Spleen (tissue), 11 donors: ENCODE results near the gene TNFAIP6. TPM values are rescaled to one million over a fixed set of nuclear protein-coding genes. Genes with fewer than 3 reads are reported as not detected.
"Not testable (repeated sequence)": the region's sequence is repeated elsewhere in the genome, so short reads cannot be mapped to it uniquely, and the experiment has no call there.

Experiments used
- DNase-seq: peaks from one replicate; pipeline ENCODE4 v3.0.0-alpha.2; 2020
- H3K27ac ChIP-seq, 8 donors: fragments of 200-600 bp; sonication (generic) in 7 of 8; 1 replicate in 4 of 8; 2 replicates in 4 of 8; pipeline versions ENCODE4 v1.5.0 to v1.8.0; 2016 to 2021; ENCODE audit warnings: inconsistent platforms in 4 of 8, mild to moderate bottlenecking in 4 of 8, moderate library complexity in 1 of 8
- H3K27me3 ChIP-seq, 7 donors: fragments of 200-600 bp; sonication (generic) in 6 of 7; replicated peaks in 1 of 7; 1 replicate in 4 of 7; 2 replicates in 3 of 7; pipeline versions ENCODE4 v1.5.0 to v1.8.0; 2016 to 2021; ENCODE audit warnings: inconsistent platforms in 3 of 7, mild to moderate bottlenecking in 1 of 7
- H3K36me3 ChIP-seq, 6 donors: fragments of 200-600 bp; sonication (generic) in 5 of 6; 1 replicate in 4 of 6; 2 replicates in 2 of 6; pipeline versions ENCODE4 v1.5.0 to v1.8.0; 2016 to 2021; ENCODE audit warnings: inconsistent platforms in 2 of 6
- H3K4me1 ChIP-seq, 6 donors: fragments of 200-600 bp; sonication (generic) in 5 of 6; 1 replicate in 3 of 6; 2 replicates in 3 of 6; pipeline versions ENCODE4 v1.5.0 to v1.8.0; 2016 to 2021; ENCODE audit warnings: inconsistent platforms in 3 of 6
- H3K4me3 ChIP-seq, 8 donors: fragments of 200-600 bp; sonication (generic) in 7 of 8; 1 replicate in 4 of 8; 2 replicates in 4 of 8; pipeline versions ENCODE4 v1.5.0 to v1.8.0; 2016 to 2021; ENCODE audit warnings: inconsistent platforms in 4 of 8, mild to moderate bottlenecking in 4 of 8, moderate library complexity in 2 of 8
- H3K9me3 ChIP-seq, 8 donors: fragments of 200-600 bp; sonication (generic) in 7 of 8; 1 replicate in 4 of 8; 2 replicates in 4 of 8; pipeline versions ENCODE4 v1.5.0 to v1.8.0; 2016 to 2021; ENCODE audit warnings: inconsistent platforms in 4 of 8
- CTCF ChIP-seq, 11 experiments: fragments of 200-600 bp in 7 of 11; fragments of 450-650 bp in 4 of 11; sonication (generic) in 4 of 11; IDR thresholded peaks in 8 of 11; conservative IDR thresholded peaks in 3 of 11; 1 replicate in 7 of 11; 2 replicates in 4 of 11; pipeline versions ENCODE4 v1.4.0 to v1.8.0; 2016 to 2021; ENCODE audit warnings: antibody characterized with exemption in 11 of 11, inconsistent platforms in 4 of 11, mild to moderate bottlenecking in 1 of 11
- POLR2A ChIP-seq, 3 donors: fragments of 450-650 bp; IDR thresholded peaks; one replicate each; pipeline ENCODE4 v1.5.1; 2017; ENCODE audit warnings: antibody characterized with exemption in 3 of 3, mild to moderate bottlenecking in 1 of 3
- POLR2AphosphoS5 ChIP-seq, 3 donors: sonication (generic); formaldehyde crosslinking; IDR thresholded peaks; one replicate each; pipeline ENCODE4 v1.5.1; 2017; ENCODE audit warnings: antibody characterized with exemption in 3 of 3
- WGBS, 5 donors: extraction: QIAGEN DNeasy Blood & Tissue Kit in 3 of 5; methylation state at CpG; one replicate each; pipeline versions ENCODE4 v1.1.5 to v1.1.7; 2013 to 2018; 5-methylcytosine and 5-hydroxymethylcytosine counted together
- intact Hi-C: fragments of 100-400 bp; cut with DNase I; formaldehyde crosslinking; loops from one replicate; pipeline ENCODE4 v1.15.0; 2023; ENCODE audit warnings: low total_unique reads
- microRNA-seq, 3 donors: library from miRNA; unstranded; fragments of <30 nt; microRNA quantifications; one replicate each; pipeline versions ENCODE4 to v1.1.0, GENCODE V29; 2019 to 2020
- polyA plus RNA-seq, 3 donors: library from polyadenylated mRNA; stranded (reverse); fragments of 200-250 nt; gene quantifications; one replicate each; pipeline ENCODE4 v1.2.1, GENCODE V29; 2013
- small RNA-seq, 4 donors: library from RNA; depleted of rRNA; stranded (forward); fragments of <200 nt; gene quantifications; one replicate each; pipeline ENCODE3, GENCODE V24; 2016
- total RNA-seq, 7 donors: library from RNA; depleted of rRNA in 3 of 7; stranded (reverse); fragments of >200 nt in 3 of 7; fragmentation: NEBNext Ultra II Directional in 4 of 7; extraction: Animal tissue kit (Norgen Biotek cat#: 25700) in 4 of 7; gene quantifications; one replicate each; pipeline versions ENCODE4 v1.1.0 to v1.2.1, GENCODE V29; 2016 to 2021
- donor health status: healthy with polysubstance abuse.
- donor health status: DM: no; HTN: no; CAD: no; lungs with moderate emphysema.
- donor health status: DM: no; HTN: no; CAD: no.
- donor health status: Bipolar disorder and iron deficiency.
- donor health status: healthy.
- donor health status: DM: no; HTN: no; CAD: no.
- donor health status: DM: yes; HTN: yes; CAD: no.

Gene TNFAIP6
- total and polyA plus RNA-seq, 10 donors = 0.46 to 19.7 (median 4.1) TPM

GRCh38 chr2:151417650-151418049, 60.3 kb downstream of the TNFAIP6 start:
- H3K4me3 ChIP-seq = no peak overlapping the region
- 91 to 96% (median 94%) methylated on average over 3 of the region's 3 CpGs for WGBS, 5 donors
- DNase-seq = no peak
- H3K9me3 ChIP-seq = no peaks in the 10 kb centered on the region
- H3K27me3 ChIP-seq = no peaks in the 10 kb centered on the region
- intact Hi-C loops = loop anchor here (10.0 kb wide), 1 partner anchor 133 kb away; the partner anchor contains the start of gene NMI
- H3K36me3 ChIP-seq = peaks cover 2 to 100% (median 66%) of the 10 kb centered on the region in 6 donors
- TF ChIP-seq POLR2AphosphoS5 (IDR thresholded peaks at IDR 0.05) = no peak
- TF ChIP-seq CTCF (IDR thresholded peaks at IDR 0.05 in 8 of 11, conservative IDR thresholded peaks at IDR 0.05 in 3 of 11) = no peak
- TF ChIP-seq POLR2A (IDR thresholded peaks at IDR 0.05) = no peak
- no peak overlapping the region for H3K27ac ChIP-seq
- H3K4me1 ChIP-seq = peaks cover 0 to 30% (median 3%) of the 10 kb centered on the region in 6 donors

GRCh38 chr2:151421681-151422080, 64.3 kb downstream of the TNFAIP6 start:
- Histone ChIP-seq H3K4me1 (peaks cover 0 to 24% (median 0%) of the 10 kb centered on the region in 6 donors), H3K36me3 (peaks cover 2 to 100% (median 70%) of the 10 kb centered on the region in 6 donors)
- H3K27me3 ChIP-seq, H3K4me3 ChIP-seq, H3K27ac ChIP-seq, intact Hi-C loops, DNase-seq, H3K9me3 ChIP-seq: not testable (repeated sequence)
- WGBS, 5 donors = 89 to 97% (median 93%) methylated on average over 12 of the region's 12 CpGs

- H3K27ac ChIP-seq = no peak overlapping the region
- no peaks in the 10 kb centered on the region for H3K27me3 ChIP-seq
- intact Hi-C loops = no loop called here
- no peaks in the 10 kb centered on the region for H3K9me3 ChIP-seq
- no peak for DNase-seq
- H3K4me3 ChIP-seq = no peak overlapping the region
- peaks cover 2 to 99% (median 60%) of the 10 kb centered on the region in 6 donors for H3K36me3 ChIP-seq
- WGBS, 5 donors = 67 to 83% (median 81%) methylated on average over 3 of the region's 3 CpGs
- H3K4me1 ChIP-seq = peaks cover 0 to 24% (median 0%) of the 10 kb centered on the region in 6 donors
- no peak for TF ChIP-seq POLR2AphosphoS5 (IDR thresholded peaks at IDR 0.05)
- no peak for TF ChIP-seq POLR2A (IDR thresholded peaks at IDR 0.05)
- no peak for TF ChIP-seq CTCF (IDR thresholded peaks at IDR 0.05 in 8 of 11, conservative IDR thresholded peaks at IDR 0.05 in 3 of 11)
Observed at GRCh38 chr2:151422917-151423439, 65.6 kb downstream of the TNFAIP6 start.

GRCh38 chr2:151423760-151424159, 66.4 kb downstream of the TNFAIP6 start:
- Histone ChIP-seq H3K4me1 (peaks cover 0 to 24% (median 0%) of the 10 kb centered on the region in 6 donors), H3K27me3 (no peaks in the 10 kb centered on the region), H3K36me3 (peaks cover 2 to 98% (median 59%) of the 10 kb centered on the region in 6 donors), H3K9me3 (no peaks in the 10 kb centered on the region), H3K4me3 (no peak overlapping the region), H3K27ac (no peak overlapping the region)
- intact Hi-C loops = no loop called here
- TF ChIP-seq CTCF (IDR thresholded peaks at IDR 0.05 in 8 of 11, conservative IDR thresholded peaks at IDR 0.05 in 3 of 11) (no peak), POLR2A (IDR thresholded peaks at IDR 0.05) (no peak), POLR2AphosphoS5 (IDR thresholded peaks at IDR 0.05) (no peak)
- DNase-seq = no peak
- WGBS, 5 donors = 80 to 89% (median 86%) methylated on average over 3 of the region's 3 CpGs

Small RNA genes within 50 kb of the gene (microRNA-seq; reads per million reads assigned to microRNA genes)
- gene MIR4773-1 (0 reads per million in 3 donors), gene MIR4773-2 (0 reads per million in 3 donors)

Small RNA genes within 50 kb of the gene (small RNA-seq; reads per million reads assigned to genes)
- gene MIR4773-1 (0 reads per million in 4 donors), gene RN7SL124P (0 reads per million in 4 donors)

Other genes with a start within 250 kb of the TNFAIP6 start
- gene RBM43, start 95.7 kb upstream of the TNFAIP6 start, total RNA-seq = 10 to 100 TPM in 4 of 7 donors, 1 to 10 TPM in 3; 7.0 to 20.3 (median 10.2) TPM
- 1 to 10 TPM; 5.2 to 6.8 (median 5.7) TPM for gene RBM43, start 95.7 kb upstream of the TNFAIP6 start, polyA plus RNA-seq
- 10 to 100 TPM; 31.6 to 43.6 (median 41.3) TPM for gene NMI, start 67.9 kb upstream of the TNFAIP6 start, total RNA-seq
- gene NMI, start 67.9 kb upstream of the TNFAIP6 start, polyA plus RNA-seq = 10 to 100 TPM; 26.8 to 46.1 (median 27.4) TPM
- 10 to 100 TPM; 37.4 to 47.5 (median 42.4) TPM for gene RIF1, start 52.3 kb downstream of the TNFAIP6 start, total RNA-seq
- 1 to 10 TPM; 3.4 to 4.4 (median 3.4) TPM for gene RIF1, start 52.3 kb downstream of the TNFAIP6 start, polyA plus RNA-seq